Measurements from ENCODE around the gene CAMK2N1.

DNA sequence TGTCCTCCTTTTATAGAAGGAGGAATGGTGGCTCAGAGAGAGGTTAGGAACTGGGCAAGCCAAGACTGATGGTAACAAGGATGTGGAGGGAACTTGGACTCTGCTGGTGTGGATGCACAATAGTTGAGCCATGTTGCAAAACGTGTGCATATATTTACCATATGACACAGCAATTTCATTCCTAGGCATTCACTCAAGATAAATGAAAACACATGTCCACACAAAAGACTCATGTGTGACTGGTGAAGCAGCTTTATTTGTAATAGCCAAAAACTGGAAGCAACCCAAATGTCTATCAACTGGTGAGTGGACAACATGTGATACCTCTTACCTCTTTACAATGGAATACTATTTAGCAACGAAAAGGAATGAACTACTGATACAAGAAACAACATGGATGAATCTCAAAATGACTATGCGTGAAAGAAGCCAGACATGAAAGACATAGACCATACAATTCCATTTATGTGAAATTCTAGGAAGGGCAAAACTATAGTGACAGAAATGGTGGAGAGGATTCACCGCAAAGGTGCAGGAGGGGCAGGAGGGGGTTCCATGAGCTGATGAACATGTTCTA, 36.2 kb downstream of the CAMK2N1 start:
- TF ChIP-seq, protein P1, sequence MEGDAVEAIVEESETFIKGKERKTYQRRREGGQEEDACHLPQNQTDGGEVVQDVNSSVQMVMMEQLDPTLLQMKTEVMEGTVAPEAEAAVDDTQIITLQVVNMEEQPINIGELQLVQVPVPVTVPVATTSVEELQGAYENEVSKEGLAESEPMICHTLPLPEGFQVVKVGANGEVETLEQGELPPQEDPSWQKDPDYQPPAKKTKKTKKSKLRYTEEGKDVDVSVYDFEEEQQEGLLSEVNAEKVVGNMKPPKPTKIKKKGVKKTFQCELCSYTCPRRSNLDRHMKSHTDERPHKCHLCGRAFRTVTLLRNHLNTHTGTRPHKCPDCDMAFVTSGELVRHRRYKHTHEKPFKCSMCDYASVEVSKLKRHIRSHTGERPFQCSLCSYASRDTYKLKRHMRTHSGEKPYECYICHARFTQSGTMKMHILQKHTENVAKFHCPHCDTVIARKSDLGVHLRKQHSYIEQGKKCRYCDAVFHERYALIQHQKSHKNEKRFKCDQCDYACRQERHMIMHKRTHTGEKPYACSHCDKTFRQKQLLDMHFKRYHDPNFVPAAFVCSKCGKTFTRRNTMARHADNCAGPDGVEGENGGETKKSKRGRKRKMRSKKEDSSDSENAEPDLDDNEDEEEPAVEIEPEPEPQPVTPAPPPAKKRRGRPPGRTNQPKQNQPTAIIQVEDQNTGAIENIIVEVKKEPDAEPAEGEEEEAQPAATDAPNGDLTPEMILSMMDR (IDR thresholded peaks at IDR 0.05 in 8 of 11, conservative IDR thresholded peaks at IDR 0.05 in 3 of 11), result no peak
- TF ChIP-seq POLR2A (IDR thresholded peaks at IDR 0.05) (no peak), POLR2AphosphoS5 (IDR thresholded peaks at IDR 0.05) (no peak)
